Activated naive CD8-positive, alpha-beta T cell treated with anti-CD3 and anti-CD28 coated beads, Interleukin-2, amount 10 ng/mL, durations not matched to agents 7 days and 5 days (primary cell): ENCODE results near the gene MEOX2. TPM values are rescaled to one million over a fixed set of nuclear protein-coding genes. Genes with fewer than 3 reads are reported as not detected.

Experiments
- ATAC-seq: fragments of 150-1000 bp; cut with Tn5 transposase; one replicate; pipeline ENCODE4 v1.10.0; 2021; ENCODE audit warnings: low read depth, moderate library complexity
- POLR2A ChIA-PET: fragments of 350-600 bp; sonication (Branson Sonifier 250); formaldehyde crosslinking; loops from one replicate; lab custom pipeline; 2021; ENCODE audit warnings: antibody characterized with exemption; lab: Charles Lee
- DNase-seq: peaks from one replicate; pipeline ENCODE4 v3.0.0; 2021
- H3K27ac Mint-ChIP-seq: one replicate; pipeline ENCODE4 v1.8.0; 2022; ENCODE audit warnings: mild to moderate bottlenecking, mixed read lengths
- H3K27me3 Mint-ChIP-seq: one replicate; pipeline ENCODE4 v1.8.0; 2022; ENCODE audit warnings: mild to moderate bottlenecking, moderate library complexity, mixed read lengths
- H3K36me3 Mint-ChIP-seq: one replicate; pipeline ENCODE4 v1.8.0; 2021; ENCODE audit warnings: mild to moderate bottlenecking, mixed read lengths
- H3K4me1 Mint-ChIP-seq: one replicate; pipeline ENCODE4 v1.8.0; 2021; ENCODE audit warnings: mixed read lengths
- H3K4me3 Mint-ChIP-seq: one replicate; pipeline ENCODE4 v1.8.0; 2022; ENCODE audit warnings: mild to moderate bottlenecking, moderate library complexity, mixed read lengths
- H3K9me3 Mint-ChIP-seq: one replicate; pipeline ENCODE4 v1.8.0; 2021; ENCODE audit warnings: mixed read lengths
- total RNA-seq, 2 experiments: library from RNA; stranded (reverse); gene quantifications; one replicate each; pipeline ENCODE4 v1.2.3, GENCODE V29; 2021

MEOX2 gene
- total RNA-seq, 2 experiments from 2014 or later: not detected

GRCh38 chr7:15686957-15687545 lies 568 bp upstream of the MEOX2 start:
- DNase-seq (no peak), ATAC-seq (no peak)
- Mint-ChIP-seq H3K27ac (no peak overlapping the region), H3K4me1 (no peaks in the 10 kb centered on the region), H3K36me3 (no peaks in the 10 kb centered on the region), H3K9me3 (no peaks in the 10 kb centered on the region), H3K4me3 (no peak overlapping the region), H3K27me3 (peaks cover 38% of the 10 kb centered on the region)
- POLR2A ChIA-PET: no interaction called here

- DNase-seq (no peak), ATAC-seq (no peak)
- no peaks in the 10 kb centered on the region for H3K36me3 Mint-ChIP-seq
- POLR2A ChIA-PET: no interaction called here
- H3K9me3 Mint-ChIP-seq: no peaks in the 10 kb centered on the region
- peaks cover 38% of the 10 kb centered on the region for H3K27me3 Mint-ChIP-seq
- no peaks in the 10 kb centered on the region for H3K4me1 Mint-ChIP-seq
- H3K27ac Mint-ChIP-seq: no peak overlapping the region
- H3K4me3 Mint-ChIP-seq: no peak overlapping the region
Measured at GRCh38 chr7:15685358-15686294, 857 bp downstream of the MEOX2 start.

- Mint-ChIP-seq H3K36me3 (no peaks in the 10 kb centered on the region), H3K4me1 (no peaks in the 10 kb centered on the region), H3K27ac (no peak overlapping the region), H3K27me3 (peaks cover 38% of the 10 kb centered on the region), H3K4me3 (no peak overlapping the region), H3K9me3 (no peaks in the 10 kb centered on the region)
- DNase-seq (no peak), ATAC-seq (no peak)
- POLR2A ChIA-PET: no interaction called here
Measured at GRCh38 chr7:15684871-15685270, 1.6 kb downstream of the MEOX2 start.

GRCh38 chr7:15684111-15684800 lies 2.2 kb downstream of the MEOX2 start:
- no peaks in the 10 kb centered on the region for H3K36me3 Mint-ChIP-seq
- no peak for ATAC-seq
- no peaks in the 10 kb centered on the region for H3K9me3 Mint-ChIP-seq
- POLR2A ChIA-PET: no interaction called here
- H3K27ac Mint-ChIP-seq: no peak overlapping the region
- H3K4me3 Mint-ChIP-seq: no peak overlapping the region
- no peaks in the 10 kb centered on the region for H3K4me1 Mint-ChIP-seq
- no peak for DNase-seq
- H3K27me3 Mint-ChIP-seq: peaks cover 38% of the 10 kb centered on the region

- ATAC-seq (no peak), DNase-seq (no peak)
- H3K27me3 Mint-ChIP-seq: peaks cover 29% of the 10 kb centered on the region
- H3K36me3 Mint-ChIP-seq: no peaks in the 10 kb centered on the region
- H3K4me3 Mint-ChIP-seq: no peak overlapping the region
- H3K4me1 Mint-ChIP-seq: no peaks in the 10 kb centered on the region
- H3K9me3 Mint-ChIP-seq: no peaks in the 10 kb centered on the region
- POLR2A ChIA-PET: no interaction called here
- H3K27ac Mint-ChIP-seq: no peak overlapping the region
Measured at GRCh38 chr7:15682751-15683245, 3.7 kb downstream of the MEOX2 start.

DNA sequence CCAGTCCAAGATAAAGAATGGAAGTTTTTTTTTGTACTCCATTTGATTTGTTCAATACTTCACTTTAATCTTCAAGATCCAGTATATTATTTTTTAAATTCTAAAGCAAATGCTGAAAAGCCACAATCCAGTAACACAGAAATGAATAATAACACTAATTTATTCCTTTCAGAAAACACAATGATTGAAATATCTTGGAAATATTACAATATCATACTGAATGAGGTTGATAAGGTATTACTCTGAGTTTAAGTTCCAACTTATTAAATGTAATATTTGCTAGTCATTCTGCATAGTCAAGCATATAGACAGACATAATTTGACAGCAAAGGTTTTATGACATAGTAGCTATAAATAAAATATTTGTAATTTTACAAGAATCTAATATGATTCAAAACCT lies 4.4 kb downstream of the MEOX2 start:
- ATAC-seq: no peak
- Mint-ChIP-seq H3K4me1 (no peaks in the 10 kb centered on the region), H3K27ac (no peak overlapping the region), H3K4me3 (no peak overlapping the region), H3K36me3 (no peaks in the 10 kb centered on the region), H3K27me3 (peaks cover 22% of the 10 kb centered on the region), H3K9me3 (no peaks in the 10 kb centered on the region)
- POLR2A ChIA-PET: no interaction called here
- no peak for DNase-seq

- Mint-ChIP-seq H3K4me3 (no peak overlapping the region), H3K27ac (no peak overlapping the region), H3K4me1 (no peaks in the 10 kb centered on the region), H3K9me3 (no peaks in the 10 kb centered on the region), H3K27me3 (peaks cover 18% of the 10 kb centered on the region), H3K36me3 (no peaks in the 10 kb centered on the region)
- ATAC-seq (no peak), DNase-seq (no peak)
- POLR2A ChIA-PET: no interaction called here
Measured at GRCh38 chr7:15681631-15682030, 4.9 kb downstream of the MEOX2 start.

DNA sequence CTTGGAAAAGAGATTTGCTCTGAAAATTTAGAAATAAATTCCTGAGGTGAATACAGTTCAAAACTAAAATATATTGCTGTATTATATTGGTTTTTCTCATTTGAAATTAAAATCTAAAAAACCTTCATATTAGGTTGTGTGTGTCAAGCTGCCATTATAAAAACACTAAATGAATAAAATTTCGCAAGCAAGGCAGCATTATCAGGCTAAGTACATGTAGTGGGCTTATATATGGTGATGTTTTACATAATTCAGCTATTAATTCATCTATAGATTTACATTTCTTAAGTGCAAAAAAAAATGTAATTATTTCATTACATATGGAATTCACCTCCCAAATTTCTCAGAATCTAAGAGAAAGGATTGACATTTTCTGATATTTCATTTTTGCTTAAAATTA lies 5.3 kb downstream of the MEOX2 start:
- Mint-ChIP-seq H3K36me3 (no peaks in the 10 kb centered on the region), H3K4me3 (no peak overlapping the region), H3K27ac (no peak overlapping the region), H3K4me1 (no peaks in the 10 kb centered on the region), H3K9me3 (no peaks in the 10 kb centered on the region), H3K27me3 (peaks cover 13% of the 10 kb centered on the region)
- no peak for ATAC-seq
- POLR2A ChIA-PET: no interaction called here
- DNase-seq: no peak

GRCh38 chr7:15680446-15680845 lies 6.0 kb downstream of the MEOX2 start:
- Mint-ChIP-seq H3K36me3 (no peaks in the 10 kb centered on the region), H3K27me3 (peaks cover 6% of the 10 kb centered on the region), H3K4me3 (no peak overlapping the region), H3K4me1 (no peaks in the 10 kb centered on the region), H3K9me3 (no peaks in the 10 kb centered on the region), H3K27ac (no peak overlapping the region)
- DNase-seq: no peak
- ATAC-seq: no peak
- POLR2A ChIA-PET: no interaction called here

DNA sequence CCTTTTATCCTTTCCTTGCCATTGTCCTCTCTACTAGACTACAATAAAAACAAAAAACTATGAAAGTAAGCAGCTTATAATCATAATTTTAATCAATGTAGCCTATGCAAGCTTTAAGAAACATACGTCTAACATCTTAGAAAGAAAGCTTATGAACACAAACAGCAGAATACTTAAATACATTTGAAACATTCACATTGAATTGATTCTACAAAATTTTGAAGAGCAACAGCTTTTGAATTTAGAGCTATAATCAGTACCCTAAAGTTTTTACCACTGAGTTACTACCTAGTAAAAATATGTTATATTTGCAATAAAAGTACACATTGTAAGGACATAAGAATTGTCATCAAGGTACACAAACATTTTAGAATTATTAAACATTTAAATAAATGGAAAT lies 7.2 kb downstream of the MEOX2 start:
- POLR2A ChIA-PET: no interaction called here
- DNase-seq: no peak
- no peaks in the 10 kb centered on the region for H3K9me3 Mint-ChIP-seq
- no peaks in the 10 kb centered on the region for H3K4me1 Mint-ChIP-seq
- no peak for ATAC-seq
- H3K27ac Mint-ChIP-seq: no peak overlapping the region
- no peaks in the 10 kb centered on the region for H3K27me3 Mint-ChIP-seq
- H3K4me3 Mint-ChIP-seq: no peak overlapping the region
- H3K36me3 Mint-ChIP-seq: no peaks in the 10 kb centered on the region

DNA sequence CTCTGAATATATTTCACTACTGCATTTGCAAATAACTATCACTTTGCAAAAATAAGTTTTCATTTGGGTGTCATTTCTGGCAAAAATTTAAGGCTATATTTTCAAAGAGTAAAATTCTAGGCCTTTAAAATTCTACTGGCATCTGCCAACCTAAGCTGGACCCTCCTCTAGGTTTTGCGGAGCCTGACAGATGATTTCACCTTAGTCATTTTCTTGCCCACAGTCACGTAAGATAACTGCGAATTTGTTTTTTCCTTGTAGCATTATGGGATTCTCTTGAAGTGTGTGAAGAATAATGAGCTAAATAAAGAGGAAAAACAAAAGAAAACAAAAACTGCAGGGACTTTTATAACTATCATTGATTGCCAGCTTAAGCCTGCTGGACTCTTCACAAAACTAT lies 7.8 kb downstream of the MEOX2 start:
- H3K27me3 Mint-ChIP-seq: no peaks in the 10 kb centered on the region
- H3K9me3 Mint-ChIP-seq: no peaks in the 10 kb centered on the region
- POLR2A ChIA-PET: no interaction called here
- H3K36me3 Mint-ChIP-seq: no peaks in the 10 kb centered on the region
- no peak overlapping the region for H3K27ac Mint-ChIP-seq
- ATAC-seq: no peak
- H3K4me3 Mint-ChIP-seq: no peak overlapping the region
- H3K4me1 Mint-ChIP-seq: no peaks in the 10 kb centered on the region
- no peak for DNase-seq

- Mint-ChIP-seq H3K4me1 (no peaks in the 10 kb centered on the region), H3K9me3 (no peaks in the 10 kb centered on the region), H3K27me3 (no peaks in the 10 kb centered on the region), H3K36me3 (no peaks in the 10 kb centered on the region), H3K27ac (no peak overlapping the region), H3K4me3 (no peak overlapping the region)
- ATAC-seq (no peak), DNase-seq (no peak)
- POLR2A ChIA-PET: no interaction called here
Measured at GRCh38 chr7:15675379-15675778, 11.1 kb downstream of the MEOX2 start.

DNA sequence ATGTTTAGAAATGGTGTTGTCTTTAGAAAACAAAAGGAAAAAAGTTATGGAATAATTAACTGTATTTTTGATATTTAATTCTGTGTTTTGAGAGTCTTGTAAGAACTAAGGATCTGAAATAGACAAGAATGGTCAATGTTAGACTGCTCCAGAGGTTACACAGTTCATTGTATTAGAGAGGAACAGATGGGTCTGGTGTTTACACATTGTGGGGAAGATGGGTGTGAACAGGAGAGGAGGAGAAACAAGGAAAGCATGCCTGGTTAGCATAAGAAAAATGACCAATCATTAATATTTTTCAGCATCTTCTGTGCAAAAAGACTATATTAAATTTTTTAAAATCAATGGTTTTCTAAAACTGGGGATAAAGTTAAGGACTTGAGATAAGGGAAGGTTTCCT lies 11.9 kb downstream of the MEOX2 start:
- POLR2A ChIA-PET: no interaction called here
- H3K27me3 Mint-ChIP-seq: no peaks in the 10 kb centered on the region
- H3K27ac Mint-ChIP-seq: no peak overlapping the region
- no peaks in the 10 kb centered on the region for H3K36me3 Mint-ChIP-seq
- ATAC-seq: no peak
- no peaks in the 10 kb centered on the region for H3K4me1 Mint-ChIP-seq
- DNase-seq: no peak
- no peak overlapping the region for H3K4me3 Mint-ChIP-seq
- no peaks in the 10 kb centered on the region for H3K9me3 Mint-ChIP-seq
